Hematopoietic multipotent progenitor cell treated with erythropoietin and hydrocortisone succinate and interleukin-3 and kit ligand, for 4 days (in vitro differentiated cells): ENCODE results near the gene SOST.
A peak's percentile ranks its signal among the peaks of the same experiment; 100 is the strongest.
"Not testable (repeated sequence)": the region's sequence is repeated elsewhere in the genome, so short reads cannot be mapped to it uniquely, and the experiment has no call there.

Experiments
- DNase-seq: peaks from one replicate; pipeline ENCODE4 v3.0.0-alpha.2; 2015

SOST gene

DNA sequence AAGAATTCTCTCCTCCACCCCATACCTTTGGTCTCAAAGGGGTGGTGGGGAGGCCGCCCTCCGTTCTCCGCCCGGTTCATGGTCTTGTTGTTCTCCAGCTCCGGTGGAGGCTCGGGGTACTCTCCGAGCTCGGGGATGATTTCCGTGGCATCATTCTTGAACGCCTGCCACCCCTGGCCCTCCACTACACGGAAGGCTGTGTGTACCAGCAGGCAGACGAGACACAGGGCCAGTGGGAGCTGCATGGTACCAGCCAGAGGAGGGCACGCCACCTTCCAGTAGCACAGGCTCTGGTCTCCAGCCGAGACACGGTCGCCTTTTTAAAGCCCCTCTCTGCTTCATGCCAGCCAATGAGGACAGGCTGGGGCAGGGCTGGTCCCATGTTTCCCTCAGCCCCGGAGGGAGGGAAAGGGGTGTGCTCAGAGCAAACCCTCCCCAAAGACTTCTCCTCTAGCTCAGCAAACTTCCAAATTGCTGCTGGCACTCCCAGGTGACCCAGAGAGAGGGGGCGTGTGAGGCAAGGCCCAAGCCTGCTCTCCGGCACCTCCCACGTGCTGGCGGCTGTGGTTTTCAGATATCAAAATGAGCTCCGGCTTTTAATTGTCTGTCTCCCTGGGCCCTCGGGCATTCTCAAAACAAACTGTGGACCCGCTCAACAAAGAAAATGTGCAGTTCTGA is at the start of gene SOST:
Gene SOST, minus strand, starts transcription at position 295 of the 678 bp plus-strand sequence. Its CDS starts 50 bp downstream, at position 245.
- DNase-seq, result peak; percentile 21

DNA sequence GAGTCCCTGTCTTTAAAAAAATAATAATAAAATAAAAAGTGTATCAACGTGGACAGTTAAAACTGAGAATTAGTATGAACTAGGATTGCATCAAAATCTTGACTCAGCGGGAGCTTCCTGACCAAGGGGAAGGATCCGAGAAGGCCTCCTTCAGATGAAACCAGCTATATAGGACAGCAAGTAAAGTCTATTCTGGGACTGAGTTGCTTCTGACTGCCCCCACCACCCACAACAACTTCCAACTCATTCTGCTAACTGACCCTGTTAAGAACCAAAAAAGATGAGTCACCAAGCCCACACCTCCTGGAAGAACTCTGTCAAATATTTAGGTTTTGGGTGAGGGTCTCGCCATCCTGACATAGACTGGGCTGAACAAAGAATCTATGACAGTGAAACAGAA is 49.5 kb upstream of the SOST start:
- no peak for DNase-seq

DNA sequence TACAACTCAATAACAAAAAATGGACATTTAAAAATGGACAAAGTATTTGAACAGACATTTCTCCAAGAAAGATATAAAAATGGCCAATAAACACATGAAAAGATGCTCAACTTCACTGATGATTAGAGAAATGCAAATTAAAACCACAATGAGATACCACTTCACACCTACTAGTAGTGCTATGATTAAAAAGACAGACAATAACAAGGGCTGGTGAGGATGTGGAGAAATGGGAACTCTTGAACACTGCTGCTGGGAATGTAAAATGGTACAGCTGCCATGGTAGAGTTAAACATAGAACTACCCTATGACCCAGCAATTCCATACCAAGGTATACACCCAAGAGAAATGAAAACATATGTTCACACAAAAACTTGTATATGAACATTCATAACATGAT is 46.5 kb upstream of the SOST start:
- DNase-seq, result no peak

DNA sequence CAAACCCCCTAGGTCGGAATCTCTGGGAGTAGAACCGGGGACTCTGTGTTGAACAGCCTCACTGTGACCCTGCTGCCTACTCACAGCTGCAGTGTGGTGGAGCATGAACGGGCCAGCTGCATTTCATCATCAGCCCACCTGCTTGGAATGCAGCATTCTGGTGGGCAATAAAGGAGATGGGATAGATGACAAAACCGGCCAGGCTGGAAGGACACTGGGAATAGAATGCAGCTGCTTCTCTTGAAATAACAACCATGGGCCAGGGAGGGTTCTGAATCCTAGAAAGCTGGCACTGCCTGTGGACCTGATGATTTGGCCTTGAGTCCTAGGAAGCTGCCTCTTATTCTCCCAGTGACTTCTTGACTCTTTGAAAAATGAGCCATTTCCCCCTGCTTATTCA is 45.2 kb upstream of the SOST start:
- no peak for DNase-seq

DNA sequence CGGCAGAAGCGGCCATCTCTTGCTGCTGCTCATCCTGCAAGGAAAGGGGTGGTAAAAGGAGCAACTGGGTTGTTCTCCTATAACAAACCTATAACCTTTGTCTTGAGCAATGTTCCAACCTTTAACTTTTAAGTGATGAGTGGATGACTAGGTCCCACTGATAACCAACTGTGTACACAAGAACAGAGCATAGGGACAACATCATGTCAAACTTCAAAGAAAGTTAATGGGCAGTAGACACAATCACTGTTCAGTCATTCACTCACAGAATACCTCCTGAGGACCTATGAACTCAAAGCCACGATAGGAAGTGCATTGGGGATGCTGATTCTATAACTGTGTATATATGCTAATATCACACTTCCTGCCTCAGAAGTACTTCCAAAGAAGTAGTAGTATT is 43.3 kb upstream of the SOST start:
- no peak for DNase-seq

- no peak for DNase-seq
These were observed 42.1 kb upstream of the SOST start for GRCh38 chr17:43800736-43801135.

GRCh38 chr17:43799047-43799446 is 40.5 kb upstream of the SOST start:
- no peak for DNase-seq

GRCh38 chr17:43798024-43798423 is 39.4 kb upstream of the SOST start:
- DNase-seq, result not testable (repeated sequence)

GRCh38 chr17:43792668-43793067 is 34.1 kb upstream of the SOST start:
- not testable (repeated sequence) for DNase-seq

DNA sequence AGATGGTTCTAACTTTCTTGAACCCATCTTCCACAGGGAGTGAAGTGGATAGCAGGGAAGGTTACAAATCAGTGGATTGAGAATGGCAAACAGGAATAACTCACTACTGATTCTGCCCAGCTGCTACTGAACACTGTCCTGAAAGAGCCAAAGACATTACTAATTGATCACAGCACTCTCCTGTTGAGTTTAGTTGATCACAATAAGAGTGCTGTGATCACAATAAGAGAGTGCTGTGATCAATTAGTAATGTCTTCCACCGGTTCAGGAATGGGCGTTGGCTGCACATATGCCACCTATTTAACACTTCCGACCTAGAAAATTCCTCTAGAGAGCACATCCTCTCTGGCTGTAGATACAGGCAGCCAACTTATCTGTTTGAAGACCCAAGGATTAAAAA is 33.0 kb upstream of the SOST start:
- peak; percentile 54 for DNase-seq

GRCh38 chr17:43790311-43790940 is 31.8 kb upstream of the SOST start:
- DNase-seq, result peak; percentile 36

GRCh38 chr17:43789482-43789881 is 30.9 kb upstream of the SOST start:
- DNase-seq, result no peak

- DNase-seq, result no peak
These were observed 29.9 kb upstream of the SOST start for GRCh38 chr17:43788540-43788939.

DNA sequence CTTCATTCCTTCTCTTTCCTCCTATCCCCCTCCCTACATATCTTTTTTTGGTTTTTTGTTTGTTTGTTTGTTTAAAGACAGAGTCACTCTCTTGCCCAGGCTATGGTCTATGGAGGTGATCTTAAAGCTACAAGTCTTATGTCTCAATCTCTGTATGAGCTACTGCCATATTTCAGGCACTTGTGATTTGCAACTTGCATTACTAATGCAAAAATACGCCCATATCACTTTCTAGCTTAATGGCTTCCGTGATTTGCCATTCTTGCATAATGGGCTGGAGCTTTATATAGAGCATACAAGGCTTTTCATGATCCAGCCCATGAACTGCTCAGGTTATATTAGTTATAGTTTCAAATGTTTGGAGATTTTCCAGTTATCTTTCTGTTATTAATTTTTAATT is 29.1 kb upstream of the SOST start:
- no peak for DNase-seq

GRCh38 chr17:43784628-43785101 is 26.1 kb upstream of the SOST start:
- DNase-seq, result no peak

DNA sequence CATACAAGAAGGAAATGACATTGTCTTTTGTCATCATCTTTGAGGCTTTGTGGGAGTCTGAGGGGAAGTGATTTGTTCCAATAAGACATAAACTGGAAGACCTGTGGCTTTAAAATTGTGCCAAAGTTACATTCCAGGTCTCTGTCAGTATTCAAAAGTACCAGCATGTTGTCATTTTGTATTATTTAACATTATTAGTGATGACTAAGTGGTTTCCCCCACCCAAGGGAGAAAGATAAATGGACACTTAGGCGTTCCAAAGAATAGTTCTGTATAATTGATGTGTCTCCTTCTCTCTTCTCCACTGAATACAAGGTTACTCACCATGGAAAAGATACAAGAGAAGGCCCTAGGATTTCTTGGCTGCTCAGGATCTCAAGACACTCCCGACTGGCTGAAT is 25.5 kb upstream of the SOST start:
- no peak for DNase-seq

DNA sequence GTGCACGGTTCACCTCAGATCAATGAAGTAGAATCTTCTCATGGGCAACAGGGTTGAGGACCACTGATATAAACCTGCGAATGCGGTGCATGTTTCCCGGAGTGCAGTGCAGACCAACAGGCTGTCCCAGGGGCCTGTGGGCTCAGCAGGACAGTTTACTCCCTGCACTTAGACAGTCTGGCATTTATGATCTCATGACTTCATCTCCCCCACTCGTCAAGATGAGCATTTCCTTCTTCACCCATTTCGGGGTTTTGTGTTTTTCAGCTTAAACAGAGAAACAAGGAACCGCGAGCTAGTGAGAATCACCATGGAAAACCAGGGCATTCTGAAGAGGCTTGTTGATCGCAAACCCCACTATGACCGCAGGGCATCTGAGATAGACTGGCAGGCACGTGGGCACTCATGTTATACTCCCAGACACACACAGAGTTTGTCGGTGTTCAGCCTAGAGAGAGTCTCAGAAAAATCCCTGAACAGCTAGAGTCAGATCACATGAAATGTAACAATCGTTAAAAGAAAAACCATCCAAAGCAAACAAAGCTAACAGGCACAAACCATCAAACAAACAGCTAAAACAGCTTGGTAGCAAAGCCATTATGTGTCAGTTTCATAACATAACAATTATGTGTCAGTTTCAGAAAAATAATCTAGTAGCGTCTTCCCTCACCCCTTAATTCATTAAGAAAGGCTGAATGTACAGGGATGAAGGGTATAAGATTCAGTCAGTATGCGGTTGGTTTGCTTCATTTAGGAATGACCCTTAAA is 24.5 kb upstream of the SOST start:
- no peak for DNase-seq

- no peak for DNase-seq
These were observed 21.5 kb upstream of the SOST start, which contains the start of gene CFAP97D1 for GRCh38 chr17:43780135-43780534. CFAP97D1 (plus strand) TSS chr17:43780435; CDS start chr17:43780463, 28 bp downstream.

DNA sequence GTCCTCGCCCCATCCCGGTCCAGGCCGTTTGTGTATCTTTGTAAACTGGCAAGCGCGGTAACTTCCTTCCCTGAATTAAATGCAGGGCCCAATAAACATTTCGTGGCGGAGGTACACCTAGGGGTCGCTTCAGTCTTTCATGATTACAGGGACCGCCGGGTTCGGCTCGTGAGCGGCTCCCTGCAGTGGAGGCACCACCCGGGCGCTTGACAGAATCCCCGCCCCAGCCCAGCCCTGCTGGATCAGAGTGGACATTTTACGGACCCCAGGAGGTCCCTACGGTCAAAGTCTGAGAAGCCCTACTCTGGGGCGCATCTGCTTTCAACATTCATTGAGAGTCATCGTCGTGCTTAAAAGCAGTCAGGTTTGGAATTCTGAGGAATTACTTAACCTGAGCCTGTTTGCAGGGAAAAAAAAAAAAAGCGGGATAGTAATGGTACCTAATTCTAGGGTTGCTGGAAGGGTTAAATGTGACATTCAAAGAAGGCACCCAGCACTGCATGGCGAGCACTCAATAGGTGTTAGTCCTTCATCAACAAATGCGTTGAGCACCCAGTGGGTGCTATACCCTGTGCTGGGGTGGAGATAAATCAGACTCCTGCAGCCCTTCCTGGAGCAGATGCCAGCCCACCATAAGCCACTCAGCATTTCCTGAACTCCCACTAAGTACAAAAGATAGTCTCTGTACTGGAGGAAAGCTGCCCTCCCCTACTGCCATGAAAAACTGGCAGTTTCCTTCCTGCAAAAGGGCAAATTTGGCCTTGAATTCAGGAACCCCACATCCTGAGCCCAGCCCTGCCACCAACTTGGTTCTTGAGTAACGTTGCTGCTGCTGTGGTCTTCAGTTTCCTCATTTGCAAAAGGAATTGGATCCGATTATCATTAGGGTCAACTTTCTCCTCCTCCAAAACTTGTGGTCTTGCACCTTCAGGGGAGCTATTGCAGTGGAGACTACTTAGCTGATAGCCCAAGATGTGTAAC is 20.8 kb upstream of the SOST start:
- peak; percentile 74 for DNase-seq

DNA sequence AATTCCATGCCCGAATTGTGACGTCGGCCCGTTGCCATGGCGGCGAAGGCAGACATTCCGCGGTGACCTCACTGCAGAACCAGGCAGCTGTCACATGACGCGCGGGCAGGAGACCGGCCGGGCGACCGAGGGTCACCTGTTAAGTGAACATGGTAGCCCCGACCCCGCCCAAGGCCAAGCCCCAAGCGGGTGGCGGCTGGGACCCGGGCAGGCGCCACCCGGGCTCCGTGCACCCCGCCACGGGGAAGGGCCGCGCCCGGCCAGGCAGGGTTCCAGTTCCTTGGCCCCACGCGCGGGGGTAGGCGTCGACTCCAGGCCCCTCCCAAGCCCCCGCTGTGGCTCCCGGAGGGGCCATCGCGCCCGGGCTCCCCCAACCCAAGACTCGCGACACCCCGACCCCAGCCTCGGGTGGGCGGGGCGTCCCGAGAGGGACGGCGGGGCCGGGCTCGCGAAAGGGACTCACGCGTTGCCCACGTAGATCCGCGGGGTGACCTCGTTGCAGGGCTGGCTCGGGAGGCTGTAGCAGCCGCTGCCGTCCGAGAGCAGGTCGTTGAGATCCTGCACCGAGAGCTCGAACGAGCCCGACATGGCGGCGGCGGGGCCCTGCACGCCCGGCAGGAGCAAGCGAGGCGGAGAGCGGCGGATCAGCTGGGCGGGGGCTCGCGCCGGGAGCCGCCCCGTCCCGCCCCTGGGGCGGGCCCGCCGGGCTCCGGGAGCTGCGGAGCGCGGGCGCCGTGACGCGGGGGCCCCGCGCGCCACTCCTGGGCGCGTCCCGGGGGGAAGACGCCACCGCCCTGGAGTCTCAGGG is 19.9 kb upstream of the SOST start, which contains the start of gene DUSP3:
Gene DUSP3, minus strand, starts transcription at position 641 of the 808 bp plus-strand sequence. Its CDS starts 53 bp downstream, at position 588.
- peak; percentile 86 for DNase-seq
